Measurements from ENCODE around the gene CT47B1. TPM values are rescaled to one million over a fixed set of nuclear protein-coding genes. Genes with fewer than 3 reads are reported as not detected.
"Not testable (repeated sequence)": the region's sequence is repeated elsewhere in the genome, so short reads cannot be mapped to it uniquely, and the experiment has no call there.

CT47B1 gene
- total and polyA plus RNA-seq, 2 donors (not counting 3 experiments of a cell fraction or from before 2014, with no cell fraction given) = not detected

GRCh38 chrX:120839491-120839890 is 36.2 kb downstream of the CT47B1 start:
- BruUV-seq (replicated peaks) = no TSS peak
- H2AFZ ChIP-seq (ENCODE audit: low read depth, low read length) = no peak overlapping the region
- CTCF ChIA-PET = interaction anchor here (1.4 to 2.0 kb wide), 2 partner anchors 45 to 49 kb away, joined by 3 to 10 read pairs; no protein-coding TSS in a partner anchor
- POLR2A ChIA-PET = interaction anchor here (1.0 kb wide), 1 partner anchor 43 kb away, joined by 3 read pairs; no protein-coding TSS in a partner anchor
- no peak overlapping the region for H3K4me2 ChIP-seq (ENCODE audit: insufficient read depth, low read length)
- no peaks in the 10 kb centered on the region for H3K9me3 ChIP-seq (replicated peaks; ENCODE audit: control insufficient read depth, insufficient read depth, low read length)
- H3K4me3 ChIP-seq (replicated peaks in 1 of 3; ENCODE audit: insufficient read depth in 1 of 3, low read depth in 1 of 3, low read length in 3 of 3) = no peak overlapping the region
- H4K20me1 ChIP-seq (replicated peaks; ENCODE audit: control insufficient read depth, extremely low read depth, insufficient read depth, low read length) = no peaks in the 10 kb centered on the region
- H3K79me2 ChIP-seq (ENCODE audit: control insufficient read depth, insufficient read depth, low read length) = no peaks in the 10 kb centered on the region
- no peaks in the 10 kb centered on the region for H3K9me1 ChIP-seq (replicated peaks; ENCODE audit: control insufficient read depth, extremely low read depth, insufficient read depth, low read length)
- intact Hi-C loops (cut with micrococcal nuclease) (loop anchor here (2.0 kb wide), 1 partner anchor 49 kb away; no protein-coding TSS in a partner anchor), dilution Hi-C loops (cut with MboI; ENCODE audit: extremely low pct_ligation_motif_present, low sequenced_read_pairs) (no loop called here)
- DNase-seq (ENCODE audit: low read depth, low spot score) (peak; percentile 58), FAIRE-seq (peak; percentile 99)
- no peaks in the 10 kb centered on the region for H3K36me3 ChIP-seq (ENCODE audit: control insufficient read depth in 2 of 2, extremely low read depth in 1 of 2, insufficient read depth in 2 of 2, low read length in 2 of 2)
- TF ChIP-seq GATA2 (IDR thresholded peaks at IDR 0.05; ENCODE audit: insufficient read depth, insufficient read length, low read depth, low read length) = no peak
- TF ChIP-seq, protein P1, sequence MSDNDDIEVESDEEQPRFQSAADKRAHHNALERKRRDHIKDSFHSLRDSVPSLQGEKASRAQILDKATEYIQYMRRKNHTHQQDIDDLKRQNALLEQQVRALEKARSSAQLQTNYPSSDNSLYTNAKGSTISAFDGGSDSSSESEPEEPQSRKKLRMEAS (IDR thresholded peaks at IDR 0.05; ENCODE audit: insufficient read depth, insufficient read length) = no peak
- no peak for TF ChIP-seq MYC (IDR thresholded peaks at IDR 0.05; ENCODE audit: low read depth, low read length)
- TF ChIP-seq POLR2A (IDR thresholded peaks at IDR 0.05; ENCODE audit: low read depth, low read length) = no peak
- TF ChIP-seq JUN (IDR thresholded peaks at IDR 0.05; ENCODE audit: borderline replicate concordance, insufficient read depth, insufficient read length, low read depth) = peak; percentile 66
- no peak for TF ChIP-seq EZH2 (IDR thresholded peaks at IDR 0.05; ENCODE audit: borderline replicate concordance, low read depth, low read length, severe bottlenecking)
- peak; percentile 73 for TF ChIP-seq FOS (IDR thresholded peaks at IDR 0.05; ENCODE audit: borderline replicate concordance, insufficient read depth, low read length)
- TF ChIP-seq POLR2AphosphoS5 (IDR thresholded peaks at IDR 0.05; ENCODE audit: insufficient read depth, low read depth, low read length) = no peak
- no peak for TF ChIP-seq CTCF (IDR thresholded peaks at IDR 0.05; ENCODE audit: extremely low read depth in 1 of 2, insufficient read depth in 1 of 2, low read depth in 1 of 2, low read length in 2 of 2)
- peak overlapping the region; percentile 11 for H3K27ac ChIP-seq (ENCODE audit: insufficient read depth, low read depth, low read length)
- H3K4me1 ChIP-seq (ENCODE audit: control insufficient read depth, extremely low read depth, insufficient read depth, low read length) = peaks cover 11% of the 10 kb centered on the region
- no peaks in the 10 kb centered on the region for H3K27me3 ChIP-seq (ENCODE audit: control insufficient read depth in 2 of 2, insufficient read depth in 2 of 2, low read length in 2 of 2)
- H3K9ac ChIP-seq (replicated peaks; ENCODE audit: extremely low read depth, insufficient read depth, low read length) = no peak overlapping the region

- H3K79me2 ChIP-seq (ENCODE audit: control insufficient read depth, insufficient read depth, low read length); POLR2A ChIA-PET; H3K9me1 ChIP-seq (replicated peaks; ENCODE audit: control insufficient read depth, extremely low read depth, insufficient read depth, low read length); BruUV-seq (replicated peaks); H3K9me3 ChIP-seq (replicated peaks; ENCODE audit: control insufficient read depth, insufficient read depth, low read length); DNase-seq (ENCODE audit: low read depth, low spot score); H2AFZ ChIP-seq (ENCODE audit: low read depth, low read length); H3K27ac ChIP-seq (ENCODE audit: insufficient read depth, low read depth, low read length); FAIRE-seq; dilution Hi-C loops (cut with MboI; ENCODE audit: extremely low pct_ligation_motif_present, low sequenced_read_pairs); H3K36me3 ChIP-seq (ENCODE audit: control insufficient read depth in 2 of 2, extremely low read depth in 1 of 2, insufficient read depth in 2 of 2, low read length in 2 of 2); H3K4me1 ChIP-seq (ENCODE audit: control insufficient read depth, extremely low read depth, insufficient read depth, low read length); H4K20me1 ChIP-seq (replicated peaks; ENCODE audit: control insufficient read depth, extremely low read depth, insufficient read depth, low read length); H3K9ac ChIP-seq (replicated peaks; ENCODE audit: extremely low read depth, insufficient read depth, low read length); CTCF ChIA-PET; H3K4me2 ChIP-seq (ENCODE audit: insufficient read depth, low read length); H3K4me3 ChIP-seq (replicated peaks in 1 of 3; ENCODE audit: insufficient read depth in 1 of 3, low read depth in 1 of 3, low read length in 3 of 3); H3K27me3 ChIP-seq (ENCODE audit: control insufficient read depth in 2 of 2, insufficient read depth in 2 of 2, low read length in 2 of 2); intact Hi-C loops (cut with micrococcal nuclease): not testable (repeated sequence)
Measured at GRCh38 chrX:120827213-120827612, 48.5 kb downstream of the CT47B1 start.
